GM19452 (cell line): ENCODE results near the gene ST3GAL3.

ENCODE experiments used
- ATAC-seq: cut with Tn5 transposase; IDR thresholded peaks from one replicate; pipeline ENCODE4 v1.9.1; 2021; ENCODE audit not compliant: unreplicated experiment

The ST3GAL3 gene

DNA sequence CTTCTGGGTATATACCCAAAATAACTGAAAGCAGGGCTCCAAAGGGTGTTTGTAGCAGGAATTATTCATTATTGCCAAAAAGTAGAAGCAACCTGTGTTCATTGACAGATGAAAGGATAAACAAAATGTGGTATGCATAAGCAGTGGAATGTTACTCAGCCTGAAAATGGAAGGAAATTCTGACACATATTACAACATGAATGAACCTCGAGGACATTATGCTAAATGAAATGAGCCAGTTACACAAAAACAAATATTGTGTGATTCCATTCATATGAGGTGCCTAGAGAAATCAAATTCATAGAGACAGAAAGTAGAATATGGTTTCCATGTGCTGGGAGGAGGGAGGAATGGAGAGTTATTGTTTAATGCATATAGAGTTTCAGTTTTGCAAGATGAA lies 140.0 kb downstream of the ST3GAL3 start:
- no peak for ATAC-seq

DNA sequence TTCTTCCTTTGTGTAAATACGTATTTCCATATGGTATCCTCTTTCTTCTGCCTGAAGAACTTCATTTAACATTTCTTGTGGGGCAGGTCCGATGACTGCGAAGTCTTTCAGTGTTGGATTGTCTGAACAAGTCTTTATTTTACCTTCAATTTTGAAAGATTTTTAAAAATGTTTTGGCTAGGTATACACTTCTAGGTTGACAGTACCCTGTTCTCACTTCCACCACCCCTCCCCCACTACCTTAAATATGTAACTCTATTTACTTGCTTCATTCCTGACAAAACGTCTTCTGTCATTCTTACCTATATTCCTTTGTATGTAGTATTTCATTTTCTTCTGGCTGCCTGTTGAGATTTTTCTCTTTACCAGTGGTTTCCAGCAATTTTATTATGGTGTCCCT lies 140.5 kb downstream of the ST3GAL3 start:
- no peak for ATAC-seq

DNA sequence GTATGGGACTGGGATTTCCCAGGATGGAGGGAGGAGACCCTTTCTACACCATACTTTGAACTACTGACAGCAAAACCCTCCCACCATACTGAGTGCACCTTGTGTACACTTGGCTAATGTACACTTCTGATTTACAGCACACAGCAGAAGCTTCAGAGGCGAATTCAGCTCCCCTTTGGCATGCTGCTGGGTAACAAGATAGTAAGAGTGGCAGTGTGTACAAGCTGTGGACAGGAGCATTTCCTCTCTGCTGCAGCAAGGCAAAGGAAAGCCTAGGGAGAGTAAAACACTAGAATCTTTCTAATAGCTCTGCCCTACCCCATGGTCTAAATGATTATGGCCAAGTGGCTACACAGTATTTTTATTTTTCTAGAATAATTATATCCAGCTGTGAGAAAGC lies 142.3 kb downstream of the ST3GAL3 start:
- ATAC-seq: no peak

DNA sequence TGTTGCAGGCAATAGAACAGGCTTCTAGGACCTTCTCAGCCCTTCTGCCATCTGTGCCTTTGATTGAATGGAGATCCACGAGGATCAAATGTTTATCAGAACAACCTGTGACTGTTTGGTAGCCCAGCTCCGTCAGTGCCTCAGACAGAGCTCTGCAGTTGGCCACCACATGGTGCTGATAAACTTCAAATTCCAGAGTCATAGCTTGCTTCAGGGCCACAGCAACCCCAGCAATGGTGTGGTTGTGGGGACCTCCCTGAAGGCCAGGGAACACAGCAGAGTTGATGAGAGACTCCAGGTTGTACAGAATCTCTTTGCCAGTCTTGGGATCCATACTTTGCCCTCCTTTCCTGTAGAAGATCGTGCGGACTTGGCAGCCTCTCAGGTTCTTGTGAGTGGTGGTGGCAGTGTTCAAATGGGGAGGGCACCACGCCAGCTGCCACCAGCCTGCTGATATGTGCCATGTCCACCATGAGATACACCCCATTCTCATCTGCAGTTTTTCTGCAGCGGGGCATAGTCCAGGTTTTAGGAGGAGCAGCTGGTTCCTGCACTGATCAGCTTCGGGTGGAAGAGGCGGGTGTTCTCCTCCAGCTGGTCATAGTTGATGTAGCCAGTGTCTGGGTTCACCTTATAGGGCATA lies 143.4 kb downstream of the ST3GAL3 start:
- ATAC-seq: no peak

DNA sequence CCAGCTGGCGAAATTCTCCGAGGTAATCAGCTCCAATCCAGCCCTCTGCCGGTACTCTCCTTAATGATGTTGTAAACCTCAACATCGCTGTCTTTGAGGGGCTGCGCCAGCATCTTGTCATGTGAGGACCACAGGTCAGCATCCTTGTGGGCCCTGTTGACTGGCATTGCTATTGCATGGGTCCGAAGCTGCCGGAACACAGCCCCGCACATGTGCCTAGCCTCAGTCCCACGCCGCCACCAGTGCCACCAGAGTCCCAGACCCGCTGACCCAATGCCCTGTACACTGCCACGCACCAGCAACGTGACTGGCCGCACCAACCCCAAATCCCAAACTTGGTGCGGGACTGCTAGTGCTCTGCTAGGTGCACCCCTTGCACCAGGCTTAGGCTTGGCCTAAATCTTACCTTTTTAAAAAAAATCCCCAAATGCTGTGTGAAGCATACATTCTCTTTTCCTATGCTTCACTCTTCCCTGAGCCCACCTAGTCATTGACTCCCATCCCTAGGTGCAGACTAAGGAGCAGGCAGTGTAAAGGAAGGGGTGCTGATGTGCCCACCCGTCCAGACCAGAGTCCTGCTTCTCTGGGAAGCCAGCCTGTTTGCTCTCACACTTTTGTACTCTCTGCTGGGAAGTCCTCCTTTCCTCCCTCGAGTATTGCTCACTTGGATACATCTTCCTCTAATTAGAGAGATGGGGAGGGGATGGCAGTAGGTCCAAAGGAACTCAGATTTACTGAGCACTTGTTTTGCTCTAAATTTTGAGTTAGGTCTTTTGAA lies 144.4 kb downstream of the ST3GAL3 start:
- no peak for ATAC-seq

DNA sequence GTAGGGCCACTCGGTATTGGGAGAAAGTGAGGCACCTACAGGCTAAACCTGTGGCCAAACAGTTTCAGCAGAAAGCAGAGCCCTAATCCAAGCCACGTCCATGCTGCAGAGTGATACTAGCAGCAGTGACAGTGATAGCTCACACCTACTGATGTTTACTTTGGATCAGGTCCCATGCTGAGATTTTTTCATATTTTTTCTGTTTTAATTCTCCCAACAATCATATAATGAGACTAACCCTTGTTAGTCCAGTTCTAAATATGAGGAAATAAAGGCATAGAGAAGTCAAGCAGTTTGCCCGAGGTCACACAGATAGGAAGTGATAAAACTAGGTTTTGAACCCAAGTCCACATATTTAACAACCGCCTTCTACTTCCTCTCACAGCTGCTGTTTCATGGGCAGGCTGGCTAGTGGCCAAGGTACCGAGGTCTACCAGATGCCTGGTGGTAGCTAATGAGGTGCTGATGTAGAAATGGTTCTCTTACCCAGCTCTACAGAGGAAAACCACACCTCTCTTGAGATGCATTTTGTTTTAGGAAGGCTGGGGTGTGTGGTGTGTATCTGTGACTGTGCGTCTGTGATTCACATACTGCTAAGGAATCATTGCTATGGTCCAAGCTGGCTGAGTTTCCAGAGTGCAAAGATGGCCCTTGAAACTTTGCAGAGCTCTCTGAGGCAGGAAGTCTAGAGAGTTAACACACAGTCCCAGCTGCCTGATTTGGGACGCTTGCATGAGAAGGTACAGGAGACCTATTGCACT lies 146.0 kb downstream of the ST3GAL3 start:
- ATAC-seq: no peak

DNA sequence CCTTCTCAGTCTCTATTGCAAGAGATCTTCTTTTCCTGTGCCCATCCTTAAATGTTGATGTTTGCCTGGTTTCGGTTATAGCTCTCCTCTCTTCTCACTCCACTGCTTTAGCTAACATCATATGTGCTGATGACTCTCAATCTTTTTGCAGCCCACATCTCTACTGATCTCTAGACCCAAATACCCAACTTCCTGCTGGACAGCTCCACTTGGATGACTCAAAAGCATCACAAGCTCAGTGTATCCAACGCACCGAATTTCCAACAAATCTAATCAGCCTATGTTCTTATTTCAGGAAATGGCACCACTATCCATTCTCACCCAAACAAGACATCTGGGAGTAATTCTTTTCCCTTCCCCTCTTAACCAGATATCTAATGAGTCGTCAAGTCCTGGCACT lies 147.1 kb downstream of the ST3GAL3 start:
- no peak for ATAC-seq

DNA sequence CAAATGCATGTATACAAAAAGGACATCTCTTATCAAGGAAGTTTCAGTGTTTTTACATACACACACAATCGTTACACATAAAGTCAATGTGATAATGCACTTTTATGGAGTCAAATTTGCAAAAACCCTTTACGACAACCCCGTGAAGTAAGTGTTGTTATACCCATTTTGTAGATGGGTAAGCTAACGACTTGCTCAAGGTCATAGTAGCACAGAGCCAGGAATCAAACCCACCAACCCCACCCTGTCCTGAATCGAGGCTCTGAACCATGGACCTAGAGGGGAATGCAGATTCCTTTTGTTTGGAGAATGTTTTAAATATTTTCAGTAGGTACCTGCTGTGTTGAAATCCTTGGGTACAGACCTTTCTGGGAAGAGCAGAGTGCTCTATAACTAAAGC lies 148.9 kb downstream of the ST3GAL3 start:
- ATAC-seq: no peak

DNA sequence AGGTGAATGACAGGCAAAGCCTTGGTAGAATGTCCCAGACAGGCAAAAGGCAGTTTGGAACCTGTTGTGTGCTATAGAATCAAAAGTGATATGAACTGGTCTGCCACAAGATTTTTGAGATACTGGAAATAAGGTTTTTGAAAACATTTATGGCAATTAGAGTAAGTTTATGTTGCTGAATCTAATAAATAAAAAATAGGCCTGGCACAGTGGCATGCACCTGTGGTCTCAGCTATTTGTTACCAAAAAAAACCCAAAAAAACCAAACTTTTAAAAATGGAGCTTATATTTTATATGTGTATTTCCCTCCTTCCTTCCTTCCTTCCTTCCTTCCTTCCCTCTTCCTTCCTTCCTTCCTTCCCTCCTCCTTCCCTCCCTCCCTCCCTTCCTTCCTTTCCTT lies 149.8 kb downstream of the ST3GAL3 start:
- ATAC-seq: no peak

DNA sequence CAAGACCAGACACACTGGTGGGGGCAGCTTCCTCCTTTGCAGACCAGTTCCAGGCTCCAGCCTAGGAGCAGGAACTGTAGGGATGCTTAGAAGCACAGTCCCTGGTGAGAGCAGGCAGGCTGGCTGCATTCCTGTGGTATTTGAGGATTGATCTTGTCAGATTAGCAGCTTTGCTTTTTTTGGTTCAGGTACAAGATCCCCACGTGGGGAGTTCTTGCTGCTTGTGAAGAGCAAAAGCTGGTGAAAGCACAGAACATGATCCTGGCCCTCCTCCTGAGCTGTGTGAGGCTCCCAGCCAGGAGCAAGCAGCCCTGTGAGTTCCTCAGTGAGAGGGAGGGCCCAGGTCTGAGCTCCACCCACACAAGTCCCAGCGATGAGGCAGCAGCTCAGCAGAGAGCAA lies 151.0 kb downstream of the ST3GAL3 start:
- no peak for ATAC-seq

DNA sequence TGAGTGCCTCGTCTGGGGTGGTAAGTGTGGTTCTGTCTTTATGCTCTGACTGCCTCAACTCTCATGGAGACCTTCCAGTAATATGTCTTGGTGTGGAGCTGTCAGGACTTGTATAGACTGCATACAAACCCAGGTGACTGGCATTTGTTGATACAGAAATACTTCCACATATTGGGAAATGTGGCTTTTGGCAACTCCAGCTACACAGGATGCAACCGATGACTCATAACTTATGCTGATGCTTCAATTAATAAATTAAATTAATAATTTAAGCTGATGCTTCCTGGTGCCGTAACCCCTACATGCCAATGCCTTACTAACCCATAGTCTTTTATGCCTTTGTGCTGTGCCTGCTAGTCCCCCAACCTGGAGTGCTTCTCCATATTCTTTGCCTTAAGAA lies 154.0 kb downstream of the ST3GAL3 start:
- ATAC-seq: no peak

DNA sequence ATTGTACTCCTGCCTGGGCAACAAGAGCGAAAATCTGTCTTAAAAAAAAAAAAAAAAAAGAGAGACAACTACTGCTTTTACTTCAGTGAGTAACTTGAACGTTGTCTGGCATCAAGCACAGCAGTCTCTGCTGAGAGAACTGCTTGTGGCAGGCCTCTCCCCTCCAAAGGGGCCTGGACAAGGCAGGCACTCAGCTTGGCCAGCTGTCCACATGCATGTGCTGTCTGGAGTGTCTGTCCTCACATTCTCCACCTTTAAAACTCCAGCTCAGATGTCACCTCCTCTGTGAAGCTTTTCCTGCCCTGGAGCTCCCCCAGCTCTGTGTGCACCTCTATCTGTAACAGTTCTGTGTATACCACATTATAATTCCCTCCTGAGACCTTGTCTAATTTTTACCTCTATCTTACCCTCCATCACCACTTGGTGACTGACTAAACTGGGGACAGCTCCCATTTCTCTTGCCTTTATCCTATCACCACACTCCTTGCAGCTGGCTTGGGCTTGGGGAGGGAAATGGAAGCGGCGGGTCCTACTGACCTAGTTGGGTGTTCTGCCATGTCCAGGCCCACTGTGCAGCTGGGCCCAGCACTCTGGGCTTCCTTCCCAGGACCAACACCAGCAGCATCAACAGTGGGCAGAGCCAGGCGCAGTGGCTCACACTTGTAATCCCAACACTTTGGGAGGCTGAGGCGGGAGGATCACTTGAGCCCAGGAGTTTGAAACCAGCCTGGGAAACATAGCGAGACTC lies 154.8 kb downstream of the ST3GAL3 start:
- ATAC-seq: no peak

DNA sequence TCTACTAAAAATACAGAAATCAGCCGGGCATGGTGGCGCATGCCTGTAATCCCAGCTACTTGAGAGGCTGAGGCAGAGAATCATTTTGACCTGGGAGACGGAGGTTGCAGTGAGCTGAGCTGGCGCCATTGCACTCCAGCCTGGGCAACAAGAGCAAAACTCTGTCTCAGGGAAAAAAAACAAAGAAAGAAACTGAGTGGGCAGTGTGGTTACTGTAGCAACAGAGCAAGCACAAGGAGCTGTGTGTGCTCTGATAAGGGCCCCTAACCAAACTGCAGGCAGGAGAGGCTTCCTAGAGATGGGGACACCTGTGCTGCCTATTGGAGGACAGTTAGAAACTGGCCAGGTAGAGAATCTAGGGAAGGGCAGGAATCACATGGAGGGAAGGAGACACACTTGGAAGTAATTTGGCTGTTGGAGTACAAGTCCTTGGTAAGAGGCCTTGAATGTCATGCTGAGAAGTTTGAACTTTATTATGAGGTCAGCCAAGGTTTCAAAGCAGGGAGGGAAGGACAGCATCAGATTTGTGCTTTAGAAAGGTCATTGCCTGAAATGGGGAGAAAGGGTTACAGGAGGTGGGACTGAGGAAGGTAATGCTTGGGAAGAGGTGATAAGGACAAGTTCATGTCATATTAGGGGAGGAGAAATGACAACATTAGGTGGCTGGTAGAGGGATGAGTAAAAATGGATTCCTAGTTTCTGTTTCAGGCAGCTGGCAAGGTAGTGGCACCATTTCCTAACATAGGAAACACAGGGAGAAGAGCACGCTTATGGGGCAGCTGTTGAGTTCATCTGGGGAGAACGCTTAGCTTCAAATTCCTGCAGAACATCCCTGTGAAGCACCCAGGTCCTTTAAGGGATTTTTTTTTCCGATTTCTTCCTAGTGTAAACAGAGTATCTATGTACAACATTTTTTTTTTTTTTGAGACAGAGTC lies 157.0 kb downstream of the ST3GAL3 start:
- no peak for ATAC-seq

DNA sequence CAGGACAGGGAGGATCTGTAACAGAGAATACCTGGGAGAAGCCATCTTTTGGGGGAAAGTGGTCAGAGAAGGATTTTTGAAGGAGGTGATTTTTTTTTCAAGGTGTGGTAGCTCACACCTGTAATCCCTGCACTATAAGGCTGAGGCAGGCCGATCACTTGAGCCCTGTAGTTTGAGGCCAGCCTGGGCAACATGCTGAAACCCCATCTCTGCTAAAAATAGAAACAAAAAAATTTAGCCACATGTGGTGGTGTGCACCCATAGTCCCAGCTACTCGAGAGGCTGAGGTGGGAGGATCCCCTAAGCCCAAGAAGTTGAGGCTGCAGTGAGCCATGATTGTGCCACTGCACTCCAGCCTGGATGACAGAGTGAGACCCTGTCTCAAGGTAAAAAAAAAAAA lies 158.9 kb downstream of the ST3GAL3 start:
- ATAC-seq: no peak

DNA sequence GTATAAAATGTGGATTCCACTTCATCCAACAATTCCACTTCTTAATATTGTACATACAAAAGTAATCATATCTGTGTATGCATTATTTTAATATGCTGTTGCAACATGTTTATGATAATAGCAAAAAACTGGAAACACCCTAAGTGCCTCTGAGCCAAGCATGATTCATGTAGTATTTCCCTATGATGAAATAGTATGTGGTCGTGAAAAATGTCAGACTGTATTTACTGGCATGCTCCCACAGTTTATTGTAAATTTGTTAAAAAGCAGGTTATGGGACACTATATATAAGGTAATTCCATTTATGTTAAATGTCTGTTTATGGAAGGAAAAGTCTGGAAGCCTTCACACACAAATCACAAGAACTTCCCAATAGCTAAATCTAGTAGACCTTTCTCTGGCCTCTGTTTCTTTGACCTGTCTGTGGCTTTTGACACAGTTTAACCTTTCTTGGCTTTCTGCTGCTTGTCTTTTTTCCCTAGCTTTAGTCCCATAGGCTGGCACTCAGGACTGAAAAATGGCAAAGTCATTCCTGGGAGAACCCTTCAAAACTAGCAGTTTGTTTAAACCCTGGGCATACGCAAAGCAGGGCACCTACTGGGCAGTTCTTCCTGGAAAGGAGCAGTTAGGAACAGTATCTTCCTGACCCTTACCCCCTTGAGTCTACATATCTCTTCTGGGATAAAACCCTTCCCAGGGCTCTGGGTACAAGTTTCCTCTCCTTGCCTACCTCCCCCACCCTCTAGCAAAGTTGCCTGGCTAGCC lies 160.8 kb downstream of the ST3GAL3 start:
- no peak for ATAC-seq

DNA sequence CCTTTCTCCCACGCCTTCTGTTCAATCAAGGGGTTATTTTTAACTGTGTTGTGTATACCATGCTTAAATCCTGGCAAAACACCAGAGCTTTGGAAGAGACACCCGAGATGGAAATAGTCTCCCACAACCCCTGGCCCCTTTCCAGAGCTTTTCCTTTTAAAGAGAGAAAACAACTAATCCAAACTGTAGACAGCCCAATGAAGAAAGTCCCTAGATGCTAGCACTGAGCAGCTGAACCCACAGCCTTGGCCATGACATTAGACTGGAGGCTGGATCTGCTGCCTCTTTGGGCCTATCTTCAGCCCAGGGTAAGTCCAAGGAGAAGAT lies 161.4 kb downstream of the ST3GAL3 start:
- no peak for ATAC-seq

DNA sequence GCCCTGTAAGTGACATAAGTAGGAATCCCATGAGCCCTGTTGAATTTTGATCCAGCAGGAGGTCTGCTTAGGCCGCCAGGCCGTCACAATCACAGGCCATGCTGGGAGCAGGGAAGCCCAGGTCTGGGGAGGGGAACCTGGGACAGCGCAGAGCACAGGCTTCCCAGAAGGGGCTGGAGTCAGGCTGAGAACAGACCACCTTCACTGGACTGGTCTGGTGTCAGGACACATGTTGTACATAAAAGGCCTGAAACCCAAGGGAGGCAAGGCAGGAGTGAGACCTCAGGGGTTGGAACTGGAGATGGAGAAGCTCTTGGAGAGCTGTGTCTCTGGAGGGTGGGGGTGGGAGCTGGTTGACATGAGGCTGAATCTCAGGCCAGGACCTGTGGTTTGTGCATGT lies 163.0 kb downstream of the ST3GAL3 start:
- no peak for ATAC-seq

DNA sequence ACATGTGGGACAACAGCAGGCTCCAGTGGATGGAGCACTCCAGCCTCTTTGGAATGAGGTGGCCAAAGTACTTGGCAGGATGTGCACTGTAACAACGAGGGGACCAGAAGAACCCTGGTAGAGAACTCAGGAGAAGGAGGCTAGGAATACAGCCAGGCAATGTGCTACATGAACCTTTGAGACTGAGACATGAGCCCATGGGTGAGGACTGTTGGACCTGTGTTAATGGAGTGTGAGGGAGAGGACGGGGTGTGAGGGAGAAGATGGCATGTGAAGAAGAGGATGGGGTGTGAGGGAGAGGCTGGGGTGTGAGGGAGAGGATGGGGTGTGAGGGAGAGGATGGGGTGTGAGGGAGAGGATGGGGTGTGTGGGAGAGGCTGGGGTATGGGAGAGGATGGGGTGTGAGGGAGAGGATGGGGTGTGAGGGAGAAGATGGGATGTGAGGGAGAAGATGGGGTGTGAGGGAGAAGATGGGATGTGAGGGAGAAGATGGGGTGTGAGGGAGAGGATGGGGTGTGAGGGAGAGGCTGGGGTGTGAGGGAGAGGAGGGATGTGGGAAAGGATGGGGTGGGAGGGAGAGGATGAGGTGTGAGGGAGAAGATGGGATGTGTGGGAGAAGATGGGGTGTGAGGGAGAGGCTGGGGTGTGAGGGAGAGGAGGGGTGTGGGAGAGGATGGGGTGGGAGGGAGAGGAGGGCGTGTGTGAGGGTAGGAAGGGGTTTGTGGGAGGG lies 164.0 kb downstream of the ST3GAL3 start:
- no peak for ATAC-seq

DNA sequence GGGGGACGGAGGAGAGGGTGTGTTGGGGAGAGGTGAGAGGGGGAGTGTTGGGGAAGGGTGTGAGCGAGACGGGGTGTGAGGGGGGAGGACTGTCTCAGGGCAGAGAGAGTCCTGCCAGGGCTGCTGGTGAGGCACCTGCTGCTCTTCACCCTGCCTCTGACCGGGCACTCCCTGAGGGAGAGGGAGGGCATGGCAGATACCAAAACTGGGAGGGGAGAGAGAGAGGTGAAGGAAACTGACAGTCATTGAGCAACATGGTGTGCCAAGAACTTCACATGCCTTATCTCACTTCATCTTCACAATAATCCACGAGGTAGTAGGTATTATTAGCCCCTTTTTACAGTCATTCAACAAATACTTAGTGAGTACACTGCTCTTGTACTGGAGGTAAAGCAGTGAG lies 164.9 kb downstream of the ST3GAL3 start:
- no peak for ATAC-seq
